Lower lobe of right lung (tissue), 2 donors: ENCODE measurements around the gene CTCF. TPM values are rescaled to one million over a fixed set of nuclear protein-coding genes. Genes with fewer than 3 reads are reported as not detected.
"Not testable (repeated sequence)": the region's sequence is repeated elsewhere in the genome, so short reads cannot be mapped to it uniquely, and the experiment has no call there.

ENCODE experiments used
- ATAC-seq, 2 donors: fragments of 200-7000 bp; cut with Tn5 transposase; one replicate each; pipeline ENCODE4 v1.9.1; 2020 to 2022; ENCODE audit warnings: mild to moderate bottlenecking in 2 of 2, moderate library complexity in 2 of 2
- DNase-seq: peaks from one replicate; pipeline ENCODE4 v3.0.0-alpha.2; 2020
- H3K27ac ChIP-seq: fragments of 200-600 bp; one replicate; pipeline ENCODE4 v1.8.0; 2022
- H3K27me3 ChIP-seq: fragments of 200-600 bp; one replicate; pipeline ENCODE4 v1.8.0; 2022; ENCODE audit warnings: low read depth
- H3K36me3 ChIP-seq: fragments of 200-600 bp; one replicate; pipeline ENCODE4 v1.8.0; 2022; ENCODE audit warnings: mild to moderate bottlenecking
- H3K4me1 ChIP-seq: fragments of 200-600 bp; one replicate; pipeline ENCODE4 v1.8.0; 2022
- H3K4me3 ChIP-seq: fragments of 200-600 bp; one replicate; pipeline ENCODE4 v1.8.0; 2022; ENCODE audit warnings: mild to moderate bottlenecking
- H3K9me3 ChIP-seq: fragments of 200-600 bp; one replicate; pipeline ENCODE4 v1.8.0; 2022
- intact Hi-C: fragments of 100-400 bp; cut with DNase I; formaldehyde crosslinking; loops from one replicate; pipeline ENCODE4 v1.11.0; 2022
- long read RNA-seq: library from polyadenylated mRNA; unstranded; transcript quantifications from one replicate; pipeline ENCODE4 v2.0.0, GENCODE V29; 2021
- total RNA-seq: library from RNA; stranded (reverse); fragmentation: NEBNext Ultra II Directional; extraction: Animal tissue kit (Norgen Biotek cat#: 25700); gene quantifications from one replicate; pipeline ENCODE4 v1.2.1, GENCODE V29; 2021
- TF ChIP-seq, protein P1 (sequence below): fragments of 200-600 bp; IDR thresholded peaks from one replicate; pipeline ENCODE4 v1.8.0; 2022; ENCODE audit warnings: antibody characterized with exemption, mild to moderate bottlenecking
- donor health status: DM: no; HTN: yes; CAD: no; lungs with severe emphysema.

The CTCF gene
- 36.2 TPM for total RNA-seq
- long read RNA-seq, transcript CTCF-201 (12 exons, 3,941 nt) = major isoform, 29 of 69 reads
- long read RNA-seq, partial matches to known transcripts = 26 of 69 reads
- long read RNA-seq, other reads (novel, unspliced or antisense) = 6 of 69 reads

- peaks cover 37% of the 10 kb centered on the region for H3K4me1 ChIP-seq
- TF ChIP-seq, protein P1, sequence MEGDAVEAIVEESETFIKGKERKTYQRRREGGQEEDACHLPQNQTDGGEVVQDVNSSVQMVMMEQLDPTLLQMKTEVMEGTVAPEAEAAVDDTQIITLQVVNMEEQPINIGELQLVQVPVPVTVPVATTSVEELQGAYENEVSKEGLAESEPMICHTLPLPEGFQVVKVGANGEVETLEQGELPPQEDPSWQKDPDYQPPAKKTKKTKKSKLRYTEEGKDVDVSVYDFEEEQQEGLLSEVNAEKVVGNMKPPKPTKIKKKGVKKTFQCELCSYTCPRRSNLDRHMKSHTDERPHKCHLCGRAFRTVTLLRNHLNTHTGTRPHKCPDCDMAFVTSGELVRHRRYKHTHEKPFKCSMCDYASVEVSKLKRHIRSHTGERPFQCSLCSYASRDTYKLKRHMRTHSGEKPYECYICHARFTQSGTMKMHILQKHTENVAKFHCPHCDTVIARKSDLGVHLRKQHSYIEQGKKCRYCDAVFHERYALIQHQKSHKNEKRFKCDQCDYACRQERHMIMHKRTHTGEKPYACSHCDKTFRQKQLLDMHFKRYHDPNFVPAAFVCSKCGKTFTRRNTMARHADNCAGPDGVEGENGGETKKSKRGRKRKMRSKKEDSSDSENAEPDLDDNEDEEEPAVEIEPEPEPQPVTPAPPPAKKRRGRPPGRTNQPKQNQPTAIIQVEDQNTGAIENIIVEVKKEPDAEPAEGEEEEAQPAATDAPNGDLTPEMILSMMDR = peak; percentile 41
- no peaks in the 10 kb centered on the region for H3K36me3 ChIP-seq
- peak within 1 kb of the TSS; percentile 98 for H3K27ac ChIP-seq
- H3K27me3 ChIP-seq = no peaks in the 10 kb centered on the region
- intact Hi-C loops = no loop called here
- DNase-seq (peak; percentile 90), ATAC-seq (peak; percentile 75 to 76)
- H3K4me3 ChIP-seq = peak within 1 kb of the TSS; percentile 86
- H3K9me3 ChIP-seq = no peaks in the 10 kb centered on the region
Measured at GRCh38 chr16:67562526-67562917, at the start of gene CTCF. CTCF (plus strand) TSS chr16:67562526; CDS start chr16:67610833, 48,307 bp downstream.

- ATAC-seq, intact Hi-C loops: not testable (repeated sequence)
Measured at GRCh38 chr16:67513892-67514291, 48.4 kb upstream of the CTCF start.

GRCh38 chr16:67514382-67514828, 47.9 kb upstream of the CTCF start:
- ATAC-seq = peak; percentile 74 to 84
- H3K27me3 ChIP-seq = no peaks in the 10 kb centered on the region
- intact Hi-C loops = no loop called here

More at GRCh38 chr16:67513892-67514291, 48.4 kb upstream of the CTCF start:
- H3K9me3 ChIP-seq, H3K27ac ChIP-seq, H3K27me3 ChIP-seq, H3K36me3 ChIP-seq, DNase-seq, H3K4me3 ChIP-seq: not testable (repeated sequence)
- H3K4me1 ChIP-seq = peaks cover 10% of the 10 kb centered on the region

DNA sequence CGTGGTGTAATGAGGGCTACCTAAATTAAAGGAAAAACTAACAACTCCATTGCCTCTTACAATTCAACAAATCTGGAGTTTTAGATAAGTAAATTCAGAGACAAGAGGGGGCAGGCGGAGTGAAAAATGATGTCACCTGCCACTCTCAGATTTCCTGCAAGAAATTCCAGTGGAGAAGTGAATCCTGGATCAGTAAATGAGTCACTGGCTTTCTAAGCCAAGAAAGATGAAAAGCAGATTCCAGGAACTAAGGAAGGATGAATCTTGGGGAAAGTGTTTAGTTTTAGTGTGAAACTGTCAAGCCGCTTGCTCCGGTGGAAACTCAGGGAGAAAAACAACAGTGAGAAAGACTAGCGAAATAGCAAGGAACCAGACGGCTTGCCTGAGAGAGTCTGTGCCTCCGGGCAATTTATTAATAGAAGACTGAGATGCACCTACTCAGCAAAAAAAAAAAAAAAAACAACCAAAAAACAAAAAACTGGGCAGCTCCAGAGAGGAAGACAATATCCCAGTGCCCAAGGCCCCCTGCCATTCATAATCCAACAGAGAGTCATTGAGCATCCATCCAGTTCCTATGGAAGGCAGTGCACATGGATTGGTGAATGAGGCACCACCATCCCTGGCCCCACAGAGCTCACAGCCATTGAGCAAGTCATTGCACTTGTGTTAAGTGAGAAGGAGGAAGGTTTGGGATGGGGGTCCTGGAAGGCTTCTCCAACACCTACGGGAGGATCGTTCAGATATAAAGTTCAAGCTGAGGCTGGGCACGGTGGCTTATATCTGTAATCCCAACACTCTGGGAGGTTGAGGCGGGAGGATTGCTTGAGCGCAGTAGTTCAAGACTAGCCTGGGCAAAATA, 45.8 kb upstream of the CTCF start:
- no peaks in the 10 kb centered on the region for H3K9me3 ChIP-seq
- no peak overlapping the region for H3K4me3 ChIP-seq
- H3K36me3 ChIP-seq = no peaks in the 10 kb centered on the region
- H3K4me1 ChIP-seq = peaks cover 11% of the 10 kb centered on the region
- DNase-seq = no peak
- TF ChIP-seq, protein P1 = no peak
- H3K27me3 ChIP-seq = no peaks in the 10 kb centered on the region
- no peak overlapping the region for H3K27ac ChIP-seq
- no peak for ATAC-seq
- intact Hi-C loops = no loop called here

More at GRCh38 chr16:67514382-67514828, 47.9 kb upstream of the CTCF start:
- no peak overlapping the region for H3K27ac ChIP-seq
- H3K36me3 ChIP-seq = no peaks in the 10 kb centered on the region
- H3K4me1 ChIP-seq = peaks cover 10% of the 10 kb centered on the region
- TF ChIP-seq, protein P1 = peak; percentile 73
- H3K4me3 ChIP-seq = no peak overlapping the region
- DNase-seq = peak; percentile 88
- H3K9me3 ChIP-seq = no peaks in the 10 kb centered on the region

DNA sequence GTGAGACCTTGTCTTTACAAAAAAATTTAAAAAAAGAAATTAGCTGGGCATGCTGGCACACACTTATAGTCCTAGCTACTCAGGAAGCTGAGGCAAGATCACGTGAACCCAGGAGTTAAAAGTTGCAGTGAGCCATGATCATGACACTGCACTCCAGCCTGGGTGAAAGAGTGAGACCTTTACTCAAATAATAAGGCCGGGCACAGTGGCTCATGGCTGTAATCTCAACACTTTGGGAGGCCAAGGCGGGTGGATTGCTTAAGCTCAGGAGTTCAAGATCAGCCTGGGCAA, 45.2 kb upstream of the CTCF start:
- Histone ChIP-seq H3K4me1 (peaks cover 15% of the 10 kb centered on the region), H3K9me3 (no peaks in the 10 kb centered on the region), H3K4me3 (no peak overlapping the region), H3K36me3 (no peaks in the 10 kb centered on the region), H3K27me3 (no peaks in the 10 kb centered on the region), H3K27ac (no peak overlapping the region)
- intact Hi-C loops = no loop called here
- DNase-seq (no peak), ATAC-seq (no peak)
- TF ChIP-seq, protein P1 = no peak
